Activated T-helper 1 cell treated with anti-CD3 and anti-CD28 coated beads, Interleukin-2, amount 50 U/mL, for 16 hours (primary cell): ENCODE results near the gene UNC119B.

Experiments
- DNase-seq, 2 donors: peaks; one replicate each; pipeline ENCODE4 v3.0.0-alpha.2; 2020; ENCODE audit warnings: low read depth in 1 of 2, low spot score in 1 of 2

Gene UNC119B

GRCh38 chr12:120738252-120739030 lies 28.2 kb downstream of the UNC119B start:
- no peak for DNase-seq

DNA sequence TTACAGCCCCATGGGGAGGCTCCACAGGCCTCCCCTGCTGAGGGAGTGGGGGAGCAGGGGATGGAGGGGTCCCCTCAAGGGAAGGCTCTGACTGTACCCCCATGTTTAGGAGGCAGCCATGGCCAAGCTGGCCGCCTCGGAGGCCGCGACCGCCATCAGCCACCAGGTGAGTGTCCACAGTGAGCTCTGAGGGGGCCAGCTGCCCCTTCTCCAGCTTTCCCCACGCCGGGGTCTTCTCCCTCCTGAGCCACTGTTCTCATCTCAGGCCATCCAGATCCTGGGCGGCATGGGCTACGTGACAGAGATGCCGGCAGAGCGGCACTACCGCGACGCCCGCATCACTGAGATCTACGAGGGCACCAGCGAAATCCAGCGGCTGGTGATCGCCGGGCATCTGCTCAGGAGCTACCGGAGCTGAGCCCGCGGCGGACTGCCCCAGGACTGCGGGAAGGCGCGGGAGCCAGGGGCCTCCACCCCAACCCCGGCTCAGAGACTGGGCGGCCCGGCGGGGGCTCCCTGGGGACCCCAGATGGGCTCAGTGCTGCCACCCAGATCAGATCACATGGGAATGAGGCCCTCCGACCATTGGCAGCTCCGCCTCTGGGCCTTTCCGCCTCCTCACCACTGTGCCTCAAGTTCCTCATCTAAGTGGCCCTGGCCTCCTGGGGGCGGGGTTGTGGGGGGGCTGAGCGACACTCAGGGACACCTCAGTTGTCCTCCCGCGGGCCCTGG lies 28.9 kb downstream of the UNC119B start:
- DNase-seq, result no peak

DNA sequence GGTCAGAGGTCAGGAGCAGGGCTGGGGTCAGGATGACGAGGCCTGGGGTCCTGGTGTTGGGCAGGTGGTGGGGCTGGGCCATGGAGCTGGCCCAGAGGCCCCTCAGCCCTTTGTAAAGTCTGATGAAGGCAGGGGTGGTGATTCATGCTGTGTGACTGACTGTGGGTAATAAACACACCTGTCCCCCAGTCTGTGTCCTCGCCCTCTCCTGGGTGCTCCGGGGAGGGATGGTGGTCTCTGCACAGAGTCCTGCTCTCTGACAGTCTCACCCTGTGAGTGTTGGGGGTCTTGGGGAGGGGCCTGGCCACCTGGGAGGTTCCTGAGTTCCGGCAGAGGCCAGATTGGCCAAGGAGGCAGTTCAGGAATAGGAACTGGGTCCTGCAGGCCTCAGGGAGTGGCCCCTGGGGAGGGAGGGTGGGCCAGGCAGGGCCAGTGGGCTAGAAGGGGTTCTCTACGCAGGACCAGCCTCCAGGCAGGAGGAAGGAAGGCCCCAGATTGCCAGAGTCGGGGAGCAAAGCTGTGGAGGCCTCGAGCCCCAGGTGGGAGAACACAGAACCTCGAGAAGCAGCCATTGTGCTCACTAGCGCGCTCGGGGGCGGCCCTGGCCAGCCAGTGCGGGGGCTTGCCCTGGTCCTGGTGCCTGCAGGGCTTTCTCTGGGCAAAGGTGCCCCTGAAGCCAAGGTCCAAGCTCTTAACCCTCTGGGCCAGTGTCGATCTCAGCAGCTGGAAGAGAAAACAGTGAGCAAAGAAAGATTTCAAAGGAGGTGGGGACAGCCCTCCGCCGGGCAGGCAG lies 29.8 kb downstream of the UNC119B start:
- DNase-seq, result no peak

DNA sequence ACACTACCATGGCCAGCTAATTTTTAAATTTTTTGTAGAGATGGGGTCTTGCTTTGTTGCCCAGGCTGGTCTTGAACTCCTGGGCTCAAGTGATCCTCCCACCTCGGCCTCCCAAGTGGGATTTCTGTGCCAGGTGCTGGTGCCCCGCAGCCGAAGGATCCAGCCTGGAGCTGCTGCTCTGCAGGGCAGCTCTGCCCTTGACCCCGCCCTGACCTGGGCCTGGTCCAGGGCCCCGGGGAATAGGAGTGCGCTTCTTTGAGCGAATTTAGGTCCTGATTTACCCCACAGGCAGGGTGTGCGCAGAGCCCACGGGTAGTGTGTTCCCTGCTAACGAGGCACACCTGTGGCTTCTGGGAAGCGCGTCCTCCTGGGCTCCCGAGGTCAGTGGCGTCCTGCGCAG lies 30.6 kb downstream of the UNC119B start:
- no peak for DNase-seq

- no peak for DNase-seq
These were observed 31.5 kb downstream of the UNC119B start for GRCh38 chr12:120741476-120742421.

GRCh38 chr12:120744922-120745493 lies 34.8 kb downstream of the UNC119B start:
- no peak for DNase-seq

GRCh38 chr12:120748242-120748641 lies 38.0 kb downstream of the UNC119B start:
- DNase-seq, result no peak

DNA sequence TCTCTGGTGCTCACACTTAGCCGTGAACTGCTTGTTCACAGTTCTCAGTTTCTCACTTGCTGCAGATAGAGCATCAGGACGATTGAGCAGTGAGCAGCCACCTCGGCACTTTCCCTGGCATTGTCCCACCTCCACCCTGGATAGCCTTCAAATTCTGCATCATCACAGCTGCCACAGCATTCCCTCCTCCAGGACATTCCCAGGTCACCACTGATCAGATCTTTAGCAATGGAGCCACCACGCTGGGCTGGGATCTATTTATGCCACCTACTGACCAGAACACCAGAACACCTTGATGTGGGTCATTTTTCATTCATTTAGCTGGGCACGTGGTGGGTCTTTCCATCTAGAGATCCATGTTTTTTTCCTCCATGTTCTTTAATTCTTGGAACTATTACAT lies 39.0 kb downstream of the UNC119B start:
- no peak for DNase-seq

GRCh38 chr12:120750806-120751205 lies 40.5 kb downstream of the UNC119B start:
- no peak for DNase-seq

DNA sequence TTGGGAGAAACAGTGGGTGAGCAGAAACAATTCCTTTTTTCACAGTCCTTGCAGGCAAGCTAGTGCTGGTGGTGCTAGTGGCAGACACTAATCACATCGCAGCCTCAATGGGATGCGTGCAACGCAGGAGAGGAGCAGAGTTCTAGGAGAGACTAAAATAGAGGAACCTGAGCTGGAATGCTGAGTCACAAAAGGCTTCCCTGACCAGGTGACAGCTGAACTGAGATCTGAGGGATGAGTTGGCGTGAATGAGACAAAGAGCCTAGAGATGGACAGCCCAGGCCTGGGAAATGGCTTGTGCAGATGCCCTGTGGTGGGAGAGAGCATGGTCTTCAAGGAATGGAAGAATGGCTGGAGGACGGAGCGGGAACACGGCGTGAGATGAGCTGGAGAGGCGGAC lies 41.1 kb downstream of the UNC119B start:
- no peak for DNase-seq

- no peak for DNase-seq
These were observed 44.5 kb downstream of the UNC119B start for GRCh38 chr12:120754792-120755191.

DNA sequence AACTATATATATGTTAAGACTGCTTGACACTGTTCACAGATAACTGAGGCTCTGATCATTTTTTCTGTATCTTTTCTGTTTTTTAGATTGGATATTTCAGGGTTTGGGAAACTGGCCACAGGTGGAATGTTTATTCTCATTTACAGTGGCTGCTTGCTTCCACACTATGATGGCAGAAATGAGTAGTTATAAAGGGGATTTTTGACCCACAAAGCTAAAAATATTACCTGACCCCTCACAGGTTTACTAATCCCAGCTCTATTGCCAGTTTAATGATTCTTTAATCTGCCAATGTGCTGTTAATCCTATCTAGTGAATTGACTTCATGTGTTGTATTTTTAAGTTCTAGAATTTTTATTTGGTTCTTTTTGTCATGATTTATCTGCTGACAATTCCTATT lies 45.0 kb downstream of the UNC119B start:
- no peak for DNase-seq

- DNase-seq, result no peak
These were observed 47.0 kb downstream of the UNC119B start for GRCh38 chr12:120757226-120757742.

DNA sequence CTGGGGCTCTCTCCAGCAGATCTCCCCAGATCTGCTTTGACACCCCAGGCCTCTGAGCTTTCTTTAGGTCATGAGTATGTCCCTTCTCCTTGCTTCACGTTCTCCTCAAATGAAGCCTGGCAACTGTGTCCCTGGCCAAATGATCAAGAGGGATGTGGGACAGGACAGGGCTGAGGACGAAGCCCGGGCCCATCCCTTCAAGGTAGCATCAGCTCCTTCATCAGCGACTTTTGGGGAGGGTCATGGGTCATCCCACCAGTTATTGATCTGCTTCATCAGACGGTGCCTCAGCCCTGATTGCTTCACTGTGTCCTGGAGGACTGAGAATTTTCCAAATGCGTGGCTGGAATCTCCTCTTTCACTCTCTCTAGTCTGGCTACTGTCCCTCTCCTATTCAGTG lies 47.7 kb downstream of the UNC119B start:
- DNase-seq, result no peak

DNA sequence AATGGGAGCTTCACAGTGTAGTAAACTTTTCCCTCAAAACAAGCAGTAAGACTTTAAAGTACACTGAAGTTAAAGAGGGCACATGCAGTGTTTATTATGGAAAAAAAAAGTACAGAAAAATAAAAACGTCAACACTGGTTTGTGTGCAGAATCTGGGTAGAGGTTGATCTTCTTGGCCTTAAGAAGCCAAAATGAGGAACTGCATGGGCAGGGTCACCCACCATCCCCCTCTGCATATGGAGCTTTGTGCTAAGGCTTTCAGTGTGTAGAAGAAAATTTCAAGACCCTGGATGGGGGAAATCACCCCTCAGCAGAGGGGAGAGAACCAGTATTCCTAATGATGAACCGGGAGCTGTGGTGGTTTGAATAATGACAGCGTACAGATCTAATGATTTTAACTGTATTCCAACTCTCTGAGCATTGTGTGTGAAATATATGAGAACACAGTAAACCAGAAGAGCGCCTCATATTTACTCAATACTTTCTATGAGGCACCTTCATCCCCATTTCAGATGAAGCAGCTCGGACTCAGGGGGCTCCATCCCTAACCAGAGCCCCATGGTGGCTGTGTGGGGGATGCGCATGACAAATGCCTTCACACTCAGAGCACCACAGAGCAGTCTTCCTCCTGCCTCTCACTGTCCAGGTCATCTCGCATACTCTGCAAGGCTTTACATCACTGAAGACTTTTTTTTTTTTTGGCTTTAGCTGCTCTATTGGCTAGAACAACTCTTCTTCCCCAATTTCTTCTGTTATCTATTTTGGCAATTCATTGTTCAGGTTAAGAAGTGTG lies 48.7 kb downstream of the UNC119B start:
- no peak for DNase-seq

DNA sequence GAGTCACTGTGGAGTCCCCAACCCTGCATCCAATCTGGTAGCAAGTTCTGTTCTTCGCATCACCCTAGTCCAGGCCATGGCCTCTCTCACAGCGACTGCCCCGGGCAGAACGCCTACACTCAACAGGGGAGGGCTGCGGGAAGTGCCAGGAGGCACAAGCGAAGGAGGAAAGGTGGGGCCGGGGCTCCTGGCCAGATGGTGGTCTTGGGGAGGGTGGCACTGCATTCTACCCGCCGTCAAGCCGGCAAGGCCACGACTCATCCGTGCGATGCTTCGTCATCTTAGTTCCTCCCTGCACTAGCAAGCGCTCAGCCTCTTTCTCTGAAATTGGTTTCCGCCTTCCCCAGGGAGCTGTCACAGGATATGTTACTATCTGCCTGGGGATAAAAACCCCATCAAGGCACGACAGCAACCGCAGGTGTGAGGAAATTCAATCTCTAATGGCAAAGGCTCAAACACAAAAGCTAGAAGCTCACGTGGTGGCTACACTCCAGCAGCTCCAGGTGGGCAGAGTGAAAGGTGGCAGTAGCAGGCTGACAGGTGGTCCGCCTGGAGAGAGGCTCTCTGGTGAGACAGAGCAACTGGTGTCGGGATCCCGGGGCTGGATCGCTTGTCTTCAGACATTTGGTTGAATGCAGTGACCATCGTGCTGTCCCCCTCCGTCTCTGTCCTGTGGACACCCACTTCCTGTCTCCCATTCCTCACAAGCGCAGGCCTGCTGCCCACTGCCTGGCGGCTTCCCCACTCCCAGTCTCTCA lies 49.5 kb downstream of the UNC119B start:
- DNase-seq, result no peak

GRCh38 chr12:120760349-120761254 lies 50.3 kb downstream of the UNC119B start:
- no peak for DNase-seq

DNA sequence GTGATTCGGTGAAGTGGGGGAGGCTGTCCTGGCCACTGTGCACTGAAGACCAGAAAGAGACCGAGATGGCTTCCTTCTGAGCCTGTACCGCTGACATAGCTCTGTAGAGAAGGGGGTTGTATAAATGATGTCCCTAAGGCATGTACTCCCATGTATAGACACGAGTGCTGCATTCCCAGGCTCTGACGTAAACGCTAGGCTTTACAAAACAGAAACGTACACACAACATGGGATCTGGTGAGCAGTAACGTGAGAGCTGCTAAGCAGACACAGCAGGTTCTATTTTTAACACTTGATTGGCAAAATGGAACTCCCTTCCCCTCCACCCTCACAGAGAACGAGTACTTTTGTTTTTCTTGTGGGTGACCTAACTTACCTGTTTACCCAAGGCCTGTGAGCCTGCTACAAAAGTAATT lies 51.3 kb downstream of the UNC119B start:
- DNase-seq, result no peak
